Gastrocnemius medialis (tissue), 4 donors: ENCODE measurements around the gene DGKH. TPM values are rescaled to one million over a fixed set of nuclear protein-coding genes. Genes with fewer than 3 reads are reported as not detected.

Experiments
- ATAC-seq, 2 donors: fragments of 150-250 bp; one replicate each; pipeline ENCODE4 v1.9.1; 2016
- DNase-seq, 2 donors: peaks; one replicate each; pipeline ENCODE4 v3.0.0-alpha.2; 2019
- H3K27ac ChIP-seq, 4 donors: fragments of 200-600 bp; sonication (generic); 1 replicate in 1 of 4; 2 replicates in 3 of 4; pipeline ENCODE4 v1.5.1; 2016 to 2018; ENCODE audit warnings: mild to moderate bottlenecking in 2 of 4, moderate library complexity in 1 of 4
- H3K27me3 ChIP-seq, 3 donors: fragments of 200-600 bp; sonication (generic) in 2 of 3; 1 replicate in 1 of 3; 2 replicates in 2 of 3; pipeline versions ENCODE4 v1.5.1 to v1.6.0; 2016 to 2019; ENCODE audit warnings: mild to moderate bottlenecking in 1 of 3, moderate library complexity in 1 of 3
- H3K36me3 ChIP-seq, 2 donors: fragments of 200-600 bp; sonication (generic) in 1 of 2; one replicate each; pipeline ENCODE4 v1.5.1; 2017 to 2018
- H3K4me1 ChIP-seq, 2 donors: fragments of 200-600 bp; sonication (generic) in 1 of 2; one replicate each; pipeline ENCODE4 v1.5.1; 2016 to 2017; ENCODE audit warnings: mild to moderate bottlenecking in 2 of 2
- H3K4me3 ChIP-seq, 4 donors: fragments of 200-600 bp; sonication (generic) in 3 of 4; 1 replicate in 1 of 4; 2 replicates in 3 of 4; pipeline ENCODE4 v1.5.1; 2016 to 2019; ENCODE audit warnings: mild to moderate bottlenecking in 2 of 4
- H3K9me3 ChIP-seq, 3 donors: fragments of 200-600 bp; sonication (generic) in 2 of 3; 1 replicate in 1 of 3; 2 replicates in 2 of 3; pipeline ENCODE4 v1.5.1; 2016 to 2019
- CTCF ChIP-seq, 5 experiments: fragments of 450-650 bp in 3 of 5; fragments of 200-600 bp in 2 of 5; sonication (generic) in 2 of 5; IDR thresholded peaks in 4 of 5; conservative IDR thresholded peaks in 1 of 5; 1 replicate in 4 of 5; 2 replicates in 1 of 5; pipeline ENCODE4 v1.5.1; 2016 to 2019; ENCODE audit warnings: antibody characterized with exemption in 5 of 5, mild to moderate bottlenecking in 3 of 5, moderate library complexity in 3 of 5
- POLR2A ChIP-seq, 2 donors: fragments of 450-650 bp; IDR thresholded peaks; one replicate each; pipeline ENCODE4 v1.6.1; 2017; ENCODE audit warnings: antibody characterized with exemption in 2 of 2, mild to moderate bottlenecking in 2 of 2, moderate library complexity in 2 of 2
- in situ Hi-C, 4 donors: fragments of 200-750 bp; cut with MboI; loops; one replicate each; pipeline versions ENCODE4 v1.15.0 to v1.8.0; 2017; ENCODE audit warnings: low sequenced_read_pairs in 4 of 4
- intact Hi-C: fragments of 100-400 bp; cut with DNase I; formaldehyde crosslinking; loops from one replicate; pipeline ENCODE4 v1.15.1; 2023; ENCODE audit warnings: low total_unique reads
- total RNA-seq, 4 donors: library from RNA; depleted of rRNA; stranded (reverse); fragments of >200 nt; gene quantifications; one replicate each; pipeline versions ENCODE4 v1.1.0 to v1.2.3, GENCODE V29; 2016

Gene DGKH
- total RNA-seq, 4 donors from 2014 or later = 2.2 to 3.7 (median 3.0) TPM

GRCh38 chr13:42218576-42218975, 170.1 kb downstream of the DGKH start:
- TF ChIP-seq CTCF (IDR thresholded peaks at IDR 0.05 in 4 of 5, conservative IDR thresholded peaks at IDR 0.05 in 1 of 5) = no peak
- TF ChIP-seq POLR2A (IDR thresholded peaks at IDR 0.05) = no peak
- in situ Hi-C loops = no loop called here
- H3K27me3 ChIP-seq = no peaks in the 10 kb centered on the region
- DNase-seq = no peak
- H3K4me1 ChIP-seq = no peaks in the 10 kb centered on the region
- H3K4me3 ChIP-seq = no peak overlapping the region
- H3K27ac ChIP-seq = no peak overlapping the region
- ATAC-seq = no peak
- peaks cover 0 to 6% of the 10 kb centered on the region in 2 donors for H3K36me3 ChIP-seq
- intact Hi-C loops = no loop called here
- no peaks in the 10 kb centered on the region for H3K9me3 ChIP-seq

- no peak overlapping the region for H3K27ac ChIP-seq
- no peaks in the 10 kb centered on the region for H3K27me3 ChIP-seq
- DNase-seq = no peak
- TF ChIP-seq CTCF (IDR thresholded peaks at IDR 0.05 in 4 of 5, conservative IDR thresholded peaks at IDR 0.05 in 1 of 5) (no peak), POLR2A (IDR thresholded peaks at IDR 0.05) (no peak)
- no peak overlapping the region for H3K4me3 ChIP-seq
- no peaks in the 10 kb centered on the region for H3K9me3 ChIP-seq
- in situ Hi-C loops (no loop called here), intact Hi-C loops (no loop called here)
- no peaks in the 10 kb centered on the region for H3K4me1 ChIP-seq
- no peak for ATAC-seq
- peaks cover 0 to 6% of the 10 kb centered on the region in 2 donors for H3K36me3 ChIP-seq
Observed at GRCh38 chr13:42219051-42219450, 170.6 kb downstream of the DGKH start.

GRCh38 chr13:42219876-42220275, 171.4 kb downstream of the DGKH start:
- TF ChIP-seq CTCF (IDR thresholded peaks at IDR 0.05 in 4 of 5, conservative IDR thresholded peaks at IDR 0.05 in 1 of 5) = no peak
- TF ChIP-seq POLR2A (IDR thresholded peaks at IDR 0.05) = no peak
- no peaks in the 10 kb centered on the region for H3K9me3 ChIP-seq
- H3K4me3 ChIP-seq = no peak overlapping the region
- ATAC-seq (no peak), DNase-seq (no peak)
- intact Hi-C loops = no loop called here
- H3K27ac ChIP-seq = no peak overlapping the region
- in situ Hi-C loops = no loop called here
- H3K4me1 ChIP-seq = no peaks in the 10 kb centered on the region
- H3K27me3 ChIP-seq = no peaks in the 10 kb centered on the region
- H3K36me3 ChIP-seq = peaks cover 0 to 6% of the 10 kb centered on the region in 2 donors

GRCh38 chr13:42221121-42221765, 172.8 kb downstream of the DGKH start:
- TF ChIP-seq POLR2A (IDR thresholded peaks at IDR 0.05) = no peak
- no peak for TF ChIP-seq CTCF (IDR thresholded peaks at IDR 0.05 in 4 of 5, conservative IDR thresholded peaks at IDR 0.05 in 1 of 5)
- DNase-seq = no peak
- no peak overlapping the region for H3K4me3 ChIP-seq
- no peaks in the 10 kb centered on the region for H3K4me1 ChIP-seq
- in situ Hi-C loops = no loop called here
- intact Hi-C loops = no loop called here
- no peaks in the 10 kb centered on the region for H3K9me3 ChIP-seq
- H3K27me3 ChIP-seq = no peaks in the 10 kb centered on the region
- peaks cover 0 to 6% of the 10 kb centered on the region in 2 donors for H3K36me3 ChIP-seq
- H3K27ac ChIP-seq = no peak overlapping the region
- ATAC-seq = no peak

- Histone ChIP-seq H3K9me3 (no peaks in the 10 kb centered on the region), H3K27ac (no peak overlapping the region), H3K36me3 (peaks cover 0 to 6% of the 10 kb centered on the region in 2 donors), H3K4me1 (no peaks in the 10 kb centered on the region), H3K4me3 (no peak overlapping the region), H3K27me3 (no peaks in the 10 kb centered on the region)
- no peak for DNase-seq
- in situ Hi-C loops (no loop called here), intact Hi-C loops (no loop called here)
- no peak for TF ChIP-seq POLR2A (IDR thresholded peaks at IDR 0.05)
- TF ChIP-seq CTCF (IDR thresholded peaks at IDR 0.05 in 4 of 5, conservative IDR thresholded peaks at IDR 0.05 in 1 of 5) = no peak
- no peak for ATAC-seq
Observed at GRCh38 chr13:42223681-42224080, 175.2 kb downstream of the DGKH start.
